ENCODE data around the gene TLE5.

Gene TLE5

GRCh38 chr19:3062165-3063105 is at the start of gene TLE5:
Gene TLE5 (minus strand): TSS chr19:3062495. CDS start chr19:3062200, 295 bp downstream.
- Mint-ChIP-seq H3K4me3 (peak within 1 kb of the TSS; percentile 91), H3K36me3 (no peaks in the 10 kb centered on the region), H3K4me1 (peaks cover 43% of the 10 kb centered on the region)

GRCh38 chr19:3111586-3112247 is 49.4 kb upstream of the TLE5 start:
- H3K36me3 Mint-ChIP-seq = no peaks in the 10 kb centered on the region
- no peak overlapping the region for H3K27ac Mint-ChIP-seq
- H3K4me3 Mint-ChIP-seq = no peak overlapping the region
- peaks cover 4% of the 10 kb centered on the region for H3K4me1 Mint-ChIP-seq
- H3K27me3 Mint-ChIP-seq = no peaks in the 10 kb centered on the region
- no peaks in the 10 kb centered on the region for H3K9me3 Mint-ChIP-seq

More at GRCh38 chr19:3062165-3063105, at the start of gene TLE5:
- Mint-ChIP-seq H3K9me3 (no peaks in the 10 kb centered on the region), H3K27me3 (no peaks in the 10 kb centered on the region), H3K27ac (peak within 1 kb of the TSS; percentile 97)

GRCh38 chr19:3110126-3110825 is 48.0 kb upstream of the TLE5 start:
- no peaks in the 10 kb centered on the region for H3K27me3 Mint-ChIP-seq
- no peak overlapping the region for H3K27ac Mint-ChIP-seq
- peaks cover 4% of the 10 kb centered on the region for H3K4me1 Mint-ChIP-seq
- no peaks in the 10 kb centered on the region for H3K36me3 Mint-ChIP-seq
- H3K4me3 Mint-ChIP-seq = no peak overlapping the region
- H3K9me3 Mint-ChIP-seq = no peaks in the 10 kb centered on the region

GRCh38 chr19:3109491-3109890 is 47.2 kb upstream of the TLE5 start:
- no peaks in the 10 kb centered on the region for H3K27me3 Mint-ChIP-seq
- no peak overlapping the region for H3K27ac Mint-ChIP-seq
- H3K9me3 Mint-ChIP-seq = no peaks in the 10 kb centered on the region
- H3K36me3 Mint-ChIP-seq = no peaks in the 10 kb centered on the region
- peaks cover 4% of the 10 kb centered on the region for H3K4me1 Mint-ChIP-seq
- H3K4me3 Mint-ChIP-seq = no peak overlapping the region

GRCh38 chr19:3108775-3109174 is 46.5 kb upstream of the TLE5 start:
- Mint-ChIP-seq H3K36me3 (no peaks in the 10 kb centered on the region), H3K27ac (peak overlapping the region; percentile 53), H3K9me3 (no peaks in the 10 kb centered on the region), H3K27me3 (no peaks in the 10 kb centered on the region), H3K4me3 (no peak overlapping the region), H3K4me1 (peaks cover 9% of the 10 kb centered on the region)

GRCh38 chr19:3107658-3108057 is 45.4 kb upstream of the TLE5 start:
- no peak overlapping the region for H3K4me3 Mint-ChIP-seq
- no peaks in the 10 kb centered on the region for H3K9me3 Mint-ChIP-seq
- peaks cover 11% of the 10 kb centered on the region for H3K4me1 Mint-ChIP-seq

GRCh38 chr19:3106509-3107141 is 44.3 kb upstream of the TLE5 start:
- no peaks in the 10 kb centered on the region for H3K27me3 Mint-ChIP-seq
- no peak overlapping the region for H3K27ac Mint-ChIP-seq
- H3K36me3 Mint-ChIP-seq = no peaks in the 10 kb centered on the region
- H3K9me3 Mint-ChIP-seq = no peaks in the 10 kb centered on the region
- H3K4me3 Mint-ChIP-seq = no peak overlapping the region
- peaks cover 11% of the 10 kb centered on the region for H3K4me1 Mint-ChIP-seq

More at GRCh38 chr19:3107658-3108057, 45.4 kb upstream of the TLE5 start:
- Mint-ChIP-seq H3K36me3 (no peaks in the 10 kb centered on the region), H3K27me3 (no peaks in the 10 kb centered on the region), H3K27ac (no peak overlapping the region)

- Mint-ChIP-seq H3K4me3 (no peak overlapping the region), H3K4me1 (peaks cover 11% of the 10 kb centered on the region), H3K27ac (no peak overlapping the region), H3K36me3 (no peaks in the 10 kb centered on the region), H3K27me3 (no peaks in the 10 kb centered on the region), H3K9me3 (no peaks in the 10 kb centered on the region)
Measured at GRCh38 chr19:3105641-3106508, 43.6 kb upstream of the TLE5 start.

- Mint-ChIP-seq H3K27me3 (no peaks in the 10 kb centered on the region), H3K4me3 (no peak overlapping the region), H3K9me3 (no peaks in the 10 kb centered on the region), H3K4me1 (peaks cover 14% of the 10 kb centered on the region), H3K27ac (no peak overlapping the region), H3K36me3 (no peaks in the 10 kb centered on the region)
Measured at GRCh38 chr19:3104708-3104983, 42.4 kb upstream of the TLE5 start.

- no peaks in the 10 kb centered on the region for H3K36me3 Mint-ChIP-seq
- H3K4me3 Mint-ChIP-seq = no peak overlapping the region
- H3K4me1 Mint-ChIP-seq = peaks cover 20% of the 10 kb centered on the region
- no peak overlapping the region for H3K27ac Mint-ChIP-seq
- no peaks in the 10 kb centered on the region for H3K27me3 Mint-ChIP-seq
- H3K9me3 Mint-ChIP-seq = no peaks in the 10 kb centered on the region
Measured at GRCh38 chr19:3102239-3103140, 40.2 kb upstream of the TLE5 start.

- H3K27ac Mint-ChIP-seq = no peak overlapping the region
- peaks cover 23% of the 10 kb centered on the region for H3K4me1 Mint-ChIP-seq
- no peaks in the 10 kb centered on the region for H3K9me3 Mint-ChIP-seq
- H3K27me3 Mint-ChIP-seq = no peaks in the 10 kb centered on the region
- no peak overlapping the region for H3K4me3 Mint-ChIP-seq
- no peaks in the 10 kb centered on the region for H3K36me3 Mint-ChIP-seq
Measured at GRCh38 chr19:3100747-3101730, 38.7 kb upstream of the TLE5 start.

- peaks cover 30% of the 10 kb centered on the region for H3K4me1 Mint-ChIP-seq
- no peak overlapping the region for H3K27ac Mint-ChIP-seq
- no peaks in the 10 kb centered on the region for H3K27me3 Mint-ChIP-seq
- H3K4me3 Mint-ChIP-seq = no peak overlapping the region
- no peaks in the 10 kb centered on the region for H3K9me3 Mint-ChIP-seq
- H3K36me3 Mint-ChIP-seq = no peaks in the 10 kb centered on the region
Measured at GRCh38 chr19:3100331-3100730, 38.0 kb upstream of the TLE5 start.

Measured in activated naive CD4-positive, alpha-beta T cell treated with anti-CD3 and anti-CD28 coated beads, Interleukin-2, amount 50 U/mL, for 24 hours (primary cell).